Stomach (tissue), 4 donors: ENCODE measurements around the gene ZSCAN29.

Experiments
- POLR2AphosphoS5 ChIP-seq, 3 donors: sonication (generic); formaldehyde crosslinking; IDR thresholded peaks; one replicate each; pipeline ENCODE4 v1.6.1; 2016; ENCODE audit warnings: antibody characterized with exemption in 3 of 3
- TF ChIP-seq, protein P1 (sequence below), 7 experiments: fragments of 450-650 bp in 4 of 7; fragments of 200-600 bp in 3 of 7; sonication (generic) in 3 of 7; IDR thresholded peaks; one replicate each; pipeline ENCODE4 v1.5.1; 2016 to 2019; ENCODE audit warnings: antibody characterized with exemption in 7 of 7, control low read depth in 2 of 7, mild to moderate bottlenecking in 1 of 7

DNA sequence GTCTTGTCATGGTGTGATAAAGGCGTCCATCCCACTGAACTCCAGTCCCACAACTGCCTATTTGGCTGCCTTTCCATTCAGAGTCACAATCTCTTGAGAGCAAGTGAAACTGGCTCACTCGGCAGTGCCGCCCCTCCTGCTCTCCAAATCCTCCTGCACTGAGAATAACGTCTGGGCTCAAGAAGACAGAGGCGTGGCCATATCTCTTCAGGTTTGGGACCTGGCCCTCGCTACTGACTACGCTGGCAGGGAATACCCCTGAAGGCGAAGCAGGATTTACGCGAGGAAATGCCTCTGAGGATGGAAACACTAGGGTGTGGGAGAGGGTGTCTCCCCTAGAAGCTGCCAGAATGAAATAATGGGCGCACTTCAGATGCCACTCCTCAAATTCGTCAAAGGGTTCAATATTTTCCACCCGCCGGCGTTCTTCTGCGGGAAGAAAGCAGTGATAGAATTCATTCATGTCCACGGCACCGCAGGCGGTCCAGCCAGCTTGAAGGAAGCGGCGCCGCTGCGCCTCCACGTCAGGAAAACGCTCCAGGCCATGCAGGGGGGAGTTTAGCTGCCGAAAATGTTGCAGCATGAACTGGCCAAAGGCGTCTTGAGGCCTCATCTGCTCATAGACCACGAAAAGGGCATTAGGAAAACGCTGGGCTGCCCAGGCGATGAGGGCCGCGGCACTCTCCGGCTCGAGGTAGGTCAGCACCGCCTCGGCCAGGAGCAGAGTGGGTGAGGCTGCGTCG, 41.5 kb downstream of the ZSCAN29 start:
- TF ChIP-seq, protein P1, sequence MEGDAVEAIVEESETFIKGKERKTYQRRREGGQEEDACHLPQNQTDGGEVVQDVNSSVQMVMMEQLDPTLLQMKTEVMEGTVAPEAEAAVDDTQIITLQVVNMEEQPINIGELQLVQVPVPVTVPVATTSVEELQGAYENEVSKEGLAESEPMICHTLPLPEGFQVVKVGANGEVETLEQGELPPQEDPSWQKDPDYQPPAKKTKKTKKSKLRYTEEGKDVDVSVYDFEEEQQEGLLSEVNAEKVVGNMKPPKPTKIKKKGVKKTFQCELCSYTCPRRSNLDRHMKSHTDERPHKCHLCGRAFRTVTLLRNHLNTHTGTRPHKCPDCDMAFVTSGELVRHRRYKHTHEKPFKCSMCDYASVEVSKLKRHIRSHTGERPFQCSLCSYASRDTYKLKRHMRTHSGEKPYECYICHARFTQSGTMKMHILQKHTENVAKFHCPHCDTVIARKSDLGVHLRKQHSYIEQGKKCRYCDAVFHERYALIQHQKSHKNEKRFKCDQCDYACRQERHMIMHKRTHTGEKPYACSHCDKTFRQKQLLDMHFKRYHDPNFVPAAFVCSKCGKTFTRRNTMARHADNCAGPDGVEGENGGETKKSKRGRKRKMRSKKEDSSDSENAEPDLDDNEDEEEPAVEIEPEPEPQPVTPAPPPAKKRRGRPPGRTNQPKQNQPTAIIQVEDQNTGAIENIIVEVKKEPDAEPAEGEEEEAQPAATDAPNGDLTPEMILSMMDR (IDR thresholded peaks at IDR 0.05), result no peak
- TF ChIP-seq POLR2AphosphoS5 (IDR thresholded peaks at IDR 0.05), result no peak
